Activated gamma-delta T cell treated with anti-CD3 and anti-CD28 coated beads, Interleukin-2, amount 50 U/mL, for 16 hours (primary cell): ENCODE results near the gene NOL8.

Source experiments
- DNase-seq: peaks from one replicate; pipeline ENCODE4 v3.0.0-alpha.2; 2020; ENCODE audit warnings: low read depth

Gene NOL8

GRCh38 chr9:92265154-92265553 is 60.0 kb downstream of the NOL8 start:
- DNase-seq = no peak

GRCh38 chr9:92263131-92263530 is 62.0 kb downstream of the NOL8 start:
- DNase-seq = no peak

DNA sequence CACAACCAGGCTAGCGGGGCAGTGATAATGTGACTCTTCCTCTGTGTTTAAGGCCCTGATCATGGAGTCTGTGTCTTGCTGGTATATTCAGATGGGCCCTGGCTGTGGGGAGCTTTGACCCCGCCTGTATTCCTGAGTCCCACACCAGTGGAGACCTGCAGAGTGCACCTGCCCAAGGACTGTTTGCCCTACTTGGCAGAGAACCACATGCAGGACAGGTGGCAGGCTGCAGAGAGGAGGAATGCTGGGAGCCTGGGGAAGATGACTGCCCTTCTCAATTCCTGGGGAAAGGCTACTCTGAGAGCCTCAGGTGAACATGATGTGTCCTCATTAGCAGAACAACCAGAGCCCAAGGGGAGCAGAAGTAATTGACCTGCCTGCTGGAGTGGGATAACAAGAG is 67.8 kb downstream of the NOL8 start:
- no peak for DNase-seq

DNA sequence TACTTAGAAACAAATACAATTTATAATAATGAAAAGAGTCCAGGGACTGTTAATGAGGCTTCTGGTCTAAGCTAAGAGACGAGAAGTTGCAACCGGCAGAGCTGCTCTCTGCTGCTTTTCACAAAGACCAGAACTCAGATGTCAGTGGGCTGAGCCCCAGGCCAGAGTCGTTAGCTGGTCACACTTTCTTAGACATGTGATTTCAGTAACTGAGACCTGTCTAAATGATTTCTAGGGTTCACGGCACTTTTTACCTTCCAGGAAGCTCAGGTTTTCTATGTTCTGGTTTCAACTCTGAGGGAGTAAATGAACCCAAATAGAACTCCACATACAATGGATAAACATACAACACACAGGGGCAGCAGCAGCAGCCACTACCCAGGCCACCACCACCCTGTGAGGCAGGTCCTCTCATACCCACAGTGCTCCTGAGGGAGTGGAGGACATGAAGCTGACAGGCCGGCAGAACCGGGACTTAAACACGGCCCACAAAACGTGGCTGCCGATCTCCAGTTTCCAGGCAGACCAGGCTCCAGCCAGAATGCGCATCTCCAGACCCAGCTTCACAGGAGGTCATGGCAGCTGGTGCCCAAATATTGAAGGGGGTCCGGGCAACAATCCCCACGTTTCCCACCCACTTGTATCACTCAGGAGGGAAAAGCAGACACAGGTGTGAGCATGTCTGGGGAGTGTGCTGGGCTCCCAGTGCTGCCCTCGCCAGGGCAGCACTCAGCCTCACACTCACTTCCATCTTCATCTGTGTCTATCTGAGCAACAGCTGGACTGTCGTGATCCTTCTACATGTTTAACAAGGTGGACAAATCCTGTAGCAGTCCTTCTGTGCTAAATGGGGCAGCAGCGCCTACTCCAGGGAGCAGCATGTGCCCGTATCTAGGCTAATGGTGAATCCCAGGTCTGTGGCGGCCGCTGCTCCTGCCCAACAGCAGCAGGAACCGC is 70.5 kb downstream of the NOL8 start:
- no peak for DNase-seq

GRCh38 chr9:92253656-92254055 is 71.5 kb downstream of the NOL8 start:
- DNase-seq = no peak

DNA sequence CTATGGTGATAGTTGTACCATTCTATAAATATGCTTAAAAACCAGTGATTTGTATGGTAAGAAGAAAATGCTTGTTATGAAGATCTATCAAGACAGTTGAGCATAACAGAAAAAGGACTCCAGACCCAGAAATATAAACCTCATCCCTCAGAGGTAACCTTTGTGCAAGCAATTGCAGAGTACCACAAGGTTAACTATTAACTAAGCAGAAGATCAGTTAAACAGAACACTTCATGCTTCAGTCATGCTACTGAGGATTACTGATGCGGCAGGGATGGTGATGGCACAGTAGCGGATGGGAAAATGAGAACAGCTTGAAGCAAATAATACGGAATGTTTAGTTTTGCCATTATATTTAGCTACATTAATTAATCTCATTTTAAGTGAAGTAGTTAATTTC is 77.2 kb downstream of the NOL8 start:
- DNase-seq = no peak
